ENCODE results near the gene ERN1.

- TF ChIP-seq REST (IDR thresholded peaks at IDR 0.05; ENCODE audit: insufficient replicate concordance, low read depth), result no peak
- TF ChIP-seq, protein P1, sequence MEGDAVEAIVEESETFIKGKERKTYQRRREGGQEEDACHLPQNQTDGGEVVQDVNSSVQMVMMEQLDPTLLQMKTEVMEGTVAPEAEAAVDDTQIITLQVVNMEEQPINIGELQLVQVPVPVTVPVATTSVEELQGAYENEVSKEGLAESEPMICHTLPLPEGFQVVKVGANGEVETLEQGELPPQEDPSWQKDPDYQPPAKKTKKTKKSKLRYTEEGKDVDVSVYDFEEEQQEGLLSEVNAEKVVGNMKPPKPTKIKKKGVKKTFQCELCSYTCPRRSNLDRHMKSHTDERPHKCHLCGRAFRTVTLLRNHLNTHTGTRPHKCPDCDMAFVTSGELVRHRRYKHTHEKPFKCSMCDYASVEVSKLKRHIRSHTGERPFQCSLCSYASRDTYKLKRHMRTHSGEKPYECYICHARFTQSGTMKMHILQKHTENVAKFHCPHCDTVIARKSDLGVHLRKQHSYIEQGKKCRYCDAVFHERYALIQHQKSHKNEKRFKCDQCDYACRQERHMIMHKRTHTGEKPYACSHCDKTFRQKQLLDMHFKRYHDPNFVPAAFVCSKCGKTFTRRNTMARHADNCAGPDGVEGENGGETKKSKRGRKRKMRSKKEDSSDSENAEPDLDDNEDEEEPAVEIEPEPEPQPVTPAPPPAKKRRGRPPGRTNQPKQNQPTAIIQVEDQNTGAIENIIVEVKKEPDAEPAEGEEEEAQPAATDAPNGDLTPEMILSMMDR (IDR thresholded peaks at IDR 0.05; ENCODE audit: insufficient read depth, low read length), result no peak
- TF ChIP-seq POLR2AphosphoS5 (IDR thresholded peaks at IDR 0.05; ENCODE audit: low read depth), result no peak
- no peak for TF ChIP-seq SPI1 (IDR thresholded peaks at IDR 0.05; ENCODE audit: borderline replicate concordance, low read depth)
- TF ChIP-seq GABPA (IDR thresholded peaks at IDR 0.05; ENCODE audit: low read depth), result no peak
These were observed 105.7 kb downstream of the ERN1 start for GRCh38 chr17:64024215-64024654.

All from HL-60 (cell line).